ENCODE measurements around the gene HMCN1. TPM values are rescaled to one million over a fixed set of nuclear protein-coding genes. Genes with fewer than 3 reads are reported as not detected.

Gene HMCN1
- total RNA-seq, 1 experiment from 2014 or later, result 0.12 TPM

GRCh38 chr1:185860859-185861258, 126.7 kb downstream of the HMCN1 start:
- Mint-ChIP-seq H3K27ac (ENCODE audit: low read depth, unreplicated experiment) (no peak overlapping the region), H3K9me3 (ENCODE audit: unreplicated experiment) (no peaks in the 10 kb centered on the region), H3K27me3 (ENCODE audit: insufficient read depth, unreplicated experiment) (no peaks in the 10 kb centered on the region), H3K4me1 (ENCODE audit: insufficient read depth, unreplicated experiment) (peaks cover 32% of the 10 kb centered on the region), H3K4me3 (ENCODE audit: unreplicated experiment) (no peak overlapping the region), H3K36me3 (ENCODE audit: insufficient read depth, unreplicated experiment) (no peaks in the 10 kb centered on the region)
- CTCF ChIA-PET, result no interaction called here
- intact Hi-C loops (cut with micrococcal nuclease), result no loop called here
- POLR2A ChIA-PET, result interaction anchor here (0.7 to 0.8 kb wide), 2 partner anchors 26 to 259 kb away, joined by 3 read pairs; no protein-coding TSS in a partner anchor
- DNase-seq (ENCODE audit: unreplicated experiment), result no peak
- no TSS peak for BruUV-seq (replicated peaks)
- TF ChIP-seq CTCF (IDR thresholded peaks at IDR 0.05; ENCODE audit: unreplicated experiment), result no peak

GRCh38 chr1:185861630-185862029, 127.4 kb downstream of the HMCN1 start:
- Mint-ChIP-seq H3K27ac (ENCODE audit: low read depth, unreplicated experiment) (no peak overlapping the region), H3K4me1 (ENCODE audit: insufficient read depth, unreplicated experiment) (peaks cover 31% of the 10 kb centered on the region), H3K9me3 (ENCODE audit: unreplicated experiment) (no peaks in the 10 kb centered on the region), H3K36me3 (ENCODE audit: insufficient read depth, unreplicated experiment) (no peaks in the 10 kb centered on the region), H3K4me3 (ENCODE audit: unreplicated experiment) (no peak overlapping the region), H3K27me3 (ENCODE audit: insufficient read depth, unreplicated experiment) (no peaks in the 10 kb centered on the region)
- intact Hi-C loops (cut with micrococcal nuclease), result no loop called here
- DNase-seq (ENCODE audit: unreplicated experiment), result no peak
- ChIA-PET CTCF (interaction anchor here (0.6 kb wide), 1 partner anchor 351 kb away, joined by 3 read pairs; no protein-coding TSS in a partner anchor), POLR2A (interaction anchor here (0.8 kb wide), 1 partner anchor 9 kb away, joined by 3 read pairs; no protein-coding TSS in a partner anchor)
- BruUV-seq (replicated peaks), result no TSS peak
- no peak for TF ChIP-seq CTCF (IDR thresholded peaks at IDR 0.05; ENCODE audit: unreplicated experiment)

DNA sequence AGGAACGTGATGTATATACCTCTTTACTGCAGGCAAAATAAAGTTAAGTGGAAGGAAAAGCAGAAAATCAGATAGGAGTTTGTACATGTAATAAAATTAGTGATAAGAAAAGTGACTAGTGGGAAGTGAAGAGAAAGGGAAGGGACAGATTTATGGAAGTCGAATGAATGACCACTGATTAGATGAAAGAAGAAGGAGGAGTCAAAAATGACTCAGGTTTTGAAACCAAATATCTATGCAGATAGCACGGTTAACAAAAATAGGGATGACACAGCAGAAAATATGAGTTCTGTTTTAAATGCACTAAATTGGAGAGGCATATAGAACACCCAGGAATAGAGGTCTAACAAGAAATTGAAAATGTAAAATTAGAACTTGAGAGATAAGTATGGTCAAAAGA, 128.0 kb downstream of the HMCN1 start:
- peaks cover 25% of the 10 kb centered on the region for H3K4me1 Mint-ChIP-seq (ENCODE audit: insufficient read depth, unreplicated experiment)
- no peaks in the 10 kb centered on the region for H3K36me3 Mint-ChIP-seq (ENCODE audit: insufficient read depth, unreplicated experiment)
- H3K4me3 Mint-ChIP-seq (ENCODE audit: unreplicated experiment), result no peak overlapping the region
- ChIA-PET CTCF (interaction anchor here (0.6 kb wide), 1 partner anchor 1838 kb away, joined by 8 read pairs; no protein-coding TSS in a partner anchor), POLR2A (interaction anchor here (0.8 kb wide), 1 partner anchor 10 kb away, joined by 3 read pairs; no protein-coding TSS in a partner anchor)
- DNase-seq (ENCODE audit: unreplicated experiment), result no peak
- no TSS peak for BruUV-seq (replicated peaks)
- H3K9me3 Mint-ChIP-seq (ENCODE audit: unreplicated experiment), result no peaks in the 10 kb centered on the region
- H3K27me3 Mint-ChIP-seq (ENCODE audit: insufficient read depth, unreplicated experiment), result no peaks in the 10 kb centered on the region
- H3K27ac Mint-ChIP-seq (ENCODE audit: low read depth, unreplicated experiment), result no peak overlapping the region
- intact Hi-C loops (cut with micrococcal nuclease), result no loop called here
- no peak for TF ChIP-seq CTCF (IDR thresholded peaks at IDR 0.05; ENCODE audit: unreplicated experiment)

DNA sequence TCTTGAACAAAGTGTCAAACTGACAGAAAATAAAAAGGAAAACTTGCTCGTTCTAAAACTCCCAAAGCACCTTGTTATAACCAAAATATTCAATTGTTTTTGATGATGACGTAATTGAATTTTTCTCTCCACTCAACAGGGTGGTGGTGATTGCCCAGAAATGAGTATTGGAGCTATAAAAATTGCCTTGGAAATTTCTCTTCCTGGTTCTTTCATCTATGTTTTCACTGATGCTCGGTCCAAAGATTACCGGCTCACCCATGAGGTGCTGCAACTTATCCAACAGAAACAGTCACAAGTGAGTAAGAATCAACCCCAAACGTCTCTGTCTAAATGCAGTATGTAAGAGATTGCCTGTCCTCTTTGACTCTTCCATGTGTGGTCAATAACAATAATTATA, 130.1 kb downstream of the HMCN1 start:
- H3K27ac Mint-ChIP-seq (ENCODE audit: low read depth, unreplicated experiment), result no peak overlapping the region
- BruUV-seq (replicated peaks), result no TSS peak
- CTCF ChIA-PET, result interaction anchor here (0.6 kb wide), 2 partner anchors 37 to 142 kb away, joined by 3 read pairs; no protein-coding TSS in a partner anchor
- H3K4me1 Mint-ChIP-seq (ENCODE audit: insufficient read depth, unreplicated experiment), result peaks cover 15% of the 10 kb centered on the region
- H3K27me3 Mint-ChIP-seq (ENCODE audit: insufficient read depth, unreplicated experiment), result no peaks in the 10 kb centered on the region
- TF ChIP-seq CTCF (IDR thresholded peaks at IDR 0.05; ENCODE audit: unreplicated experiment), result no peak
- DNase-seq (ENCODE audit: unreplicated experiment), result no peak
- H3K4me3 Mint-ChIP-seq (ENCODE audit: unreplicated experiment), result no peak overlapping the region
- no peaks in the 10 kb centered on the region for H3K9me3 Mint-ChIP-seq (ENCODE audit: unreplicated experiment)
- intact Hi-C loops (cut with micrococcal nuclease), result no loop called here
- H3K36me3 Mint-ChIP-seq (ENCODE audit: insufficient read depth, unreplicated experiment), result no peaks in the 10 kb centered on the region
- POLR2A ChIA-PET, result no interaction called here
